ENCODE data around the gene HSPA1B. TPM values are rescaled to one million over a fixed set of nuclear protein-coding genes. Genes with fewer than 3 reads are reported as not detected.

The HSPA1B gene
- total and polyA plus RNA-seq, 2 of the 4 experiments (the other 2 are of a cell fraction): 61.1 to 93.6 TPM

DNA sequence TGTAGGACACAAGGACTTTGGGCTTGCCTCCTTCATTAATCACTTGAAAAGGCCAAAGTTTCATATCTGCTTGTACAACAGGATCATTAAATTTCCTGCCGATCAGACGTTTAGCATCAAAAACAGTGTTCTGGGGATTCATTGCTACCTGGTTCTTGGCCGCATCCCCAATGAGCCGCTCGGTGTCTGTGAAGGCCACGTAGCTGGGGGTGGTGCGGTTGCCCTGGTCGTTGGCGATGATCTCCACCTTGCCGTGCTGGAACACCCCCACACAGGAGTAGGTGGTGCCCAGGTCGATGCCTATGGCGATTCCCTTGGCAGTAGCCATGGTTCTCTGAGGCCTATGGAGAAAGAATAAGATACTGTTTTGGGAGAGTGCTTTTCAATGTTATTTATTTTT lies 15.9 kb upstream of the HSPA1B start:
- POLR2A ChIA-PET (ENCODE audit: unreplicated experiment): no interaction called here
- BruUV-seq (replicated peaks): no TSS peak

More for the DNA sequence above, 15.9 kb upstream of the HSPA1B start:
- H2AK5ac ChIP-seq (ENCODE audit: low read depth, low read length): no peak overlapping the region
- H3K23ac ChIP-seq (ENCODE audit: low read depth, low read length): no peak overlapping the region
- no peak overlapping the region for H3K56ac ChIP-seq (ENCODE audit: extremely low read depth, insufficient read depth, low read length)
- 88% methylated on average over 2 of the region's 12 CpGs; no CpG with 5 or more reads in 1 of the 2 experiments for WGBS, 2 experiments (ENCODE audit: extremely low coverage in 2 of 2, insufficient read length in 1 of 2)
- no peak overlapping the region for H3K14ac ChIP-seq (replicated peaks; ENCODE audit: low read depth, low read length)
- no peaks in the 10 kb centered on the region for H3K9me1 ChIP-seq (ENCODE audit: insufficient read depth, low read length)
- in situ Hi-C loops (cut with MboI; ENCODE audit: low sequenced_read_pairs): no loop called here
- intact Hi-C loops (cut with micrococcal nuclease): no loop called here
- H2BK120ac ChIP-seq (ENCODE audit: low read depth, low read length): no peak overlapping the region
- no peak overlapping the region for H4K8ac ChIP-seq (ENCODE audit: low read depth in 2 of 2, low read length in 2 of 2)
- no peak for TF ChIP-seq SMC3 (IDR thresholded peaks at IDR 0.05; ENCODE audit: low read depth, low read length)
- H3K4me2 ChIP-seq (ENCODE audit: low read depth, low read length): no peak overlapping the region
- peaks cover 4 to 6% of the 10 kb centered on the region in 2 experiments; a peak in 2 of 4 replicates for H3K79me1 ChIP-seq (ENCODE audit: low read depth in 1 of 2, low read length in 2 of 2)
- H4K5ac ChIP-seq (ENCODE audit: low read depth, low read length): no peak overlapping the region
- no peak overlapping the region for H3K4ac ChIP-seq (ENCODE audit: low read depth, low read length)
- H2AFZ ChIP-seq (replicated peaks; ENCODE audit: low read length, poor library complexity): no peak overlapping the region
- H3K27ac ChIP-seq (ENCODE audit: insufficient read depth, low read length): no peak overlapping the region
- CTCF ChIA-PET: no interaction called here
- dilution Hi-C loops (cut with HindIII; ENCODE audit: low sequenced_read_pairs, unreplicated experiment): no loop called here
- H3K4me3 ChIP-seq (ENCODE audit: insufficient read depth, low read depth, low read length): no peak overlapping the region
- H3K18ac ChIP-seq (ENCODE audit: low read depth, low read length): no peak overlapping the region
- H4K91ac ChIP-seq (ENCODE audit: insufficient read depth, low read depth, low read length): no peak overlapping the region
- H3K4me1 ChIP-seq (ENCODE audit: control insufficient read depth, insufficient read depth, low read length): peaks cover 3% of the 10 kb centered on the region
- no peak overlapping the region for H2BK20ac ChIP-seq (ENCODE audit: low read depth, low read length)
- H4K20me1 ChIP-seq (ENCODE audit: insufficient read depth, low read length): no peaks in the 10 kb centered on the region; the same call in 1 of the 2 replicates
- DNase-seq: no peak
- no peaks in the 10 kb centered on the region for H3K27me3 ChIP-seq (ENCODE audit: control insufficient read depth, insufficient read depth, low read length)
- H2AK9ac ChIP-seq (replicated peaks; ENCODE audit: low read depth, low read length, poor library complexity): no peak overlapping the region
- H2BK5ac ChIP-seq (ENCODE audit: low read depth, low read length, poor library complexity, severe bottlenecking): no peak overlapping the region
- H2BK15ac ChIP-seq (ENCODE audit: low read depth, low read length): no peak overlapping the region
- no peak for ATAC-seq (ENCODE audit: low read depth)
- H3K9me3 ChIP-seq (ENCODE audit: control insufficient read depth, insufficient read depth, low read length): no peaks in the 10 kb centered on the region
- H3K36me3 ChIP-seq (ENCODE audit: control insufficient read depth, insufficient read depth, low read length): no peaks in the 10 kb centered on the region
- no peak overlapping the region for H3K9ac ChIP-seq (ENCODE audit: low read depth, low read length)

Measured in IMR-90 (cell line).